Fibroblast of lung (primary cell): Measurements from ENCODE around the gene POLR1A.

ENCODE experiments used
- EZH2 ChIP-seq: IDR thresholded peaks from 2 replicates; pipeline ENCODE4 v1.5.1; 2012; ENCODE audit warnings: low read length, control low read depth, mild to moderate bottlenecking; ENCODE audit errors: missing control alignments
- TF ChIP-seq, protein P1 (sequence below), 2 donors: IDR thresholded peaks in 1 of 2; conservative IDR thresholded peaks in 1 of 2; 1 replicate in 1 of 2; 2 replicates in 1 of 2; pipeline ENCODE4 v1.5.1; 2011 to 2012; ENCODE audit warnings: low read length in 2 of 2, control low read depth in 1 of 2, inconsistent platforms in 1 of 2, low read depth in 1 of 2, mild to moderate bottlenecking in 1 of 2

DNA sequence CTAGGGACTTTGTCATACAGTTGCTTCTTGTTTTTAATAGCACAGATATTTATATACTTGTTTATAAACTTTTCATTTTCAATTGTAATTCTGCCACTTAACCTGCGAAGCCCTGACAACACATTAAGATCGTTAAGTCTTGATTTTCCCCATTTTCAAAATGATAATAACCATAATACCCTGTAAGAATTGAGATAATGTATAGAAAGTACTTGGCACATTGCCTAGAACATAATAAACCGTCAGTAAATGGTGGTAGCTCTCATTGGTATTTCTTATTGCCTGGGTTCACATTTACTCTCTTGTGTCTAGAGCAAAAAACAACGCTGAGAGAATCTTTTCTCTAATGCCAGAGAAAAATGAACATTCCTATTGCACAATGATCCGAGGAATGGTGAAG is 19.0 kb upstream of the POLR1A start:
- TF ChIP-seq, protein P1, sequence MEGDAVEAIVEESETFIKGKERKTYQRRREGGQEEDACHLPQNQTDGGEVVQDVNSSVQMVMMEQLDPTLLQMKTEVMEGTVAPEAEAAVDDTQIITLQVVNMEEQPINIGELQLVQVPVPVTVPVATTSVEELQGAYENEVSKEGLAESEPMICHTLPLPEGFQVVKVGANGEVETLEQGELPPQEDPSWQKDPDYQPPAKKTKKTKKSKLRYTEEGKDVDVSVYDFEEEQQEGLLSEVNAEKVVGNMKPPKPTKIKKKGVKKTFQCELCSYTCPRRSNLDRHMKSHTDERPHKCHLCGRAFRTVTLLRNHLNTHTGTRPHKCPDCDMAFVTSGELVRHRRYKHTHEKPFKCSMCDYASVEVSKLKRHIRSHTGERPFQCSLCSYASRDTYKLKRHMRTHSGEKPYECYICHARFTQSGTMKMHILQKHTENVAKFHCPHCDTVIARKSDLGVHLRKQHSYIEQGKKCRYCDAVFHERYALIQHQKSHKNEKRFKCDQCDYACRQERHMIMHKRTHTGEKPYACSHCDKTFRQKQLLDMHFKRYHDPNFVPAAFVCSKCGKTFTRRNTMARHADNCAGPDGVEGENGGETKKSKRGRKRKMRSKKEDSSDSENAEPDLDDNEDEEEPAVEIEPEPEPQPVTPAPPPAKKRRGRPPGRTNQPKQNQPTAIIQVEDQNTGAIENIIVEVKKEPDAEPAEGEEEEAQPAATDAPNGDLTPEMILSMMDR (conservative IDR thresholded peaks at IDR 0.05 in 1 of 2, IDR thresholded peaks at IDR 0.05 in 1 of 2; ENCODE audit: low read depth in 1 of 2, low read length in 2 of 2): no peak
- no peak for TF ChIP-seq EZH2
